ENCODE data around the gene MAPRE2. TPM values are rescaled to one million over a fixed set of nuclear protein-coding genes. Genes with fewer than 3 reads are reported as not detected.

The MAPRE2 gene
- total RNA-seq, 1 experiment from 2014 or later: 9.1 TPM

- intact Hi-C loops (cut with micrococcal nuclease; ENCODE audit: unreplicated experiment): loop anchor here (5.0 kb wide), 1 partner anchor 259 kb away; no protein-coding TSS in a partner anchor
- H3K9me2 ChIP-seq (ENCODE audit: insufficient read depth): no peaks in the 10 kb centered on the region
- no peaks in the 10 kb centered on the region for H3K36me3 ChIP-seq (ENCODE audit: low read depth)
- H4K20me1 ChIP-seq (ENCODE audit: insufficient read depth): no peaks in the 10 kb centered on the region
- no peak for DNase-seq
- H3F3A ChIP-seq (ENCODE audit: insufficient read depth, low read depth): no peaks in the 10 kb centered on the region
- H3K4me2 ChIP-seq: no peak overlapping the region
- ChIA-PET CTCF (no interaction called here), POLR2A (ENCODE audit: unreplicated experiment) (no interaction called here)
- no peak overlapping the region for H3K27ac ChIP-seq
- BruUV-seq (replicated peaks): no TSS peak
- no peaks in the 10 kb centered on the region for H3K27me3 ChIP-seq (ENCODE audit: insufficient read depth, low read depth)
- H3K9me3 ChIP-seq (ENCODE audit: insufficient read depth, low read depth): no peaks in the 10 kb centered on the region
- H3K4me1 ChIP-seq (replicated peaks; ENCODE audit: insufficient read depth): no peaks in the 10 kb centered on the region
- no peak overlapping the region for H2AFZ ChIP-seq
- H3K79me2 ChIP-seq (ENCODE audit: low read depth): no peaks in the 10 kb centered on the region
- no peak for TF ChIP-seq EZH2 (IDR thresholded peaks at IDR 0.05; ENCODE audit: low read depth)
- TF ChIP-seq CTCF (conservative IDR thresholded peaks at IDR 0.05): no peak
- no peak overlapping the region for H3K4me3 ChIP-seq
Measured at GRCh38 chr18:35141567-35142274, 100.5 kb downstream of the MAPRE2 start.

GRCh38 chr18:35142275-35142615 is 101.0 kb downstream of the MAPRE2 start:
- no peak overlapping the region for H3K4me3 ChIP-seq
- no peak overlapping the region for H2AFZ ChIP-seq
- ChIA-PET CTCF (no interaction called here), POLR2A (ENCODE audit: unreplicated experiment) (no interaction called here)
- no peaks in the 10 kb centered on the region for H3F3A ChIP-seq (ENCODE audit: insufficient read depth, low read depth)
- H3K27ac ChIP-seq: no peak overlapping the region
- H3K4me1 ChIP-seq (replicated peaks; ENCODE audit: insufficient read depth): no peaks in the 10 kb centered on the region
- no peaks in the 10 kb centered on the region for H3K79me2 ChIP-seq (ENCODE audit: low read depth)
- H3K27me3 ChIP-seq (ENCODE audit: insufficient read depth, low read depth): no peaks in the 10 kb centered on the region
- DNase-seq: no peak
- no peaks in the 10 kb centered on the region for H3K9me2 ChIP-seq (ENCODE audit: insufficient read depth)
- H3K4me2 ChIP-seq: no peak overlapping the region
- no TSS peak for BruUV-seq (replicated peaks)
- TF ChIP-seq CTCF (conservative IDR thresholded peaks at IDR 0.05) (no peak), EZH2 (IDR thresholded peaks at IDR 0.05; ENCODE audit: low read depth) (no peak)
- H3K9me3 ChIP-seq (ENCODE audit: insufficient read depth, low read depth): no peaks in the 10 kb centered on the region
- intact Hi-C loops (cut with micrococcal nuclease; ENCODE audit: unreplicated experiment): loop anchor here (5.0 kb wide), 1 partner anchor 260 kb away; no protein-coding TSS in a partner anchor
- no peaks in the 10 kb centered on the region for H4K20me1 ChIP-seq (ENCODE audit: insufficient read depth)
- no peaks in the 10 kb centered on the region for H3K36me3 ChIP-seq (ENCODE audit: low read depth)

- Histone ChIP-seq H3K9me3 (ENCODE audit: insufficient read depth, low read depth) (no peaks in the 10 kb centered on the region), H3K4me1 (replicated peaks; ENCODE audit: insufficient read depth) (no peaks in the 10 kb centered on the region), H4K20me1 (ENCODE audit: insufficient read depth) (no peaks in the 10 kb centered on the region), H3K9me2 (ENCODE audit: insufficient read depth) (no peaks in the 10 kb centered on the region), H2AFZ (no peak overlapping the region), H3K79me2 (ENCODE audit: low read depth) (no peaks in the 10 kb centered on the region), H3K27me3 (ENCODE audit: insufficient read depth, low read depth) (no peaks in the 10 kb centered on the region), H3K4me2 (no peak overlapping the region), H3K36me3 (ENCODE audit: low read depth) (no peaks in the 10 kb centered on the region), H3K4me3 (no peak overlapping the region), H3F3A (ENCODE audit: insufficient read depth, low read depth) (no peaks in the 10 kb centered on the region), H3K27ac (no peak overlapping the region)
- CTCF ChIA-PET: interaction anchor here (0.5 to 0.8 kb wide), 4 partner anchors 134 to 483 kb away, joined by 3 to 6 read pairs (median 3); no protein-coding TSS in a partner anchor
- POLR2A ChIA-PET (ENCODE audit: unreplicated experiment): interaction anchor here (0.6 kb wide), 1 partner anchor 156 kb away, joined by 6 read pairs; no protein-coding TSS in a partner anchor
- BruUV-seq (replicated peaks): no TSS peak
- intact Hi-C loops (cut with micrococcal nuclease; ENCODE audit: unreplicated experiment): loop anchor here (1.0 to 5.0 kb wide), 3 partner anchors 138 to 277 kb away; no protein-coding TSS in a partner anchor
- TF ChIP-seq CTCF (conservative IDR thresholded peaks at IDR 0.05) (peak; percentile 67), EZH2 (IDR thresholded peaks at IDR 0.05; ENCODE audit: low read depth) (no peak)
- DNase-seq: peak in 1 of 2 experiments; percentile 31
Measured at GRCh38 chr18:35143622-35144596, 102.7 kb downstream of the MAPRE2 start.

Measured in PC-9 (cell line).